UCSD-AML1 (cell line): ENCODE data around the gene OSBPL1A.

Experiments used
- DNase-seq: peaks from one replicate; lab custom pipeline; 2025; ENCODE audit not compliant: unreplicated experiment; lab: John Stamatoyannopoulos, UW

Gene OSBPL1A

DNA sequence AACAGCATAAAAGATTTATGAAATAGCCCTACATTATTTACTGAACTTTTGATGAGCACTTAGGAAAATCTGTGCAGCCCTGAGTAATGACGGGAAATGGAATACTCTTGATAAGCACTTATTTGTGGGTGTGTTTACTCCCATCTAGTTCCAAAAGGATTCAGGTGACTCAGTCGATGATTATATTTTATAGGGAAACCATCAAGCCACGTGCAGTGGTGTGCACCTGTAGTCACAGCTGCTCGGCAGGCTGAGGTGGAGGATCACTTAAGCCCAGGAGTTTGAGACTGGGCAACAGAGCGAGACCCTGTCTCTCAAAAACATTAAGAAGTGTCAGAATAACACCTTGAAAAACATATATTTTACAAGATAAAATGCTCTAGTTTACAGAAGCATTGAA, 166.9 kb downstream of the OSBPL1A start:
- DNase-seq = no peak

DNA sequence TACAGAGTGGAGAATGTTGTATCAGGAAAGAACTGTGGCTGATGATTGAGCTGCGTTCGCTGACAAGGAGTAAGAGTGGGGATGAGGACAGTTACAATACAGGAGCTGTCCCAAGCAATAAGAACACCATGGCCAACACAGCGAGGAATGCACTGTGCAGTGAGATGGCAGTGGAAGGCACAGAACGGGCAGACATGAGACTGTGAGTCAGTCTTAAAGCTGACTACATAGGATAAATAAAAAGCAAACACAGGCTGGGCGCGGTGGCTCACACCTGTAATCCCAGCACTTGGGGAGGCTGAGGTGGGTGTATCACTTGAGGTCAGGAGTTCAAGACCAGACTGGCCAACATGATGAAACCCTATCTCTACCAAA, 169.0 kb downstream of the OSBPL1A start:
- DNase-seq = no peak

DNA sequence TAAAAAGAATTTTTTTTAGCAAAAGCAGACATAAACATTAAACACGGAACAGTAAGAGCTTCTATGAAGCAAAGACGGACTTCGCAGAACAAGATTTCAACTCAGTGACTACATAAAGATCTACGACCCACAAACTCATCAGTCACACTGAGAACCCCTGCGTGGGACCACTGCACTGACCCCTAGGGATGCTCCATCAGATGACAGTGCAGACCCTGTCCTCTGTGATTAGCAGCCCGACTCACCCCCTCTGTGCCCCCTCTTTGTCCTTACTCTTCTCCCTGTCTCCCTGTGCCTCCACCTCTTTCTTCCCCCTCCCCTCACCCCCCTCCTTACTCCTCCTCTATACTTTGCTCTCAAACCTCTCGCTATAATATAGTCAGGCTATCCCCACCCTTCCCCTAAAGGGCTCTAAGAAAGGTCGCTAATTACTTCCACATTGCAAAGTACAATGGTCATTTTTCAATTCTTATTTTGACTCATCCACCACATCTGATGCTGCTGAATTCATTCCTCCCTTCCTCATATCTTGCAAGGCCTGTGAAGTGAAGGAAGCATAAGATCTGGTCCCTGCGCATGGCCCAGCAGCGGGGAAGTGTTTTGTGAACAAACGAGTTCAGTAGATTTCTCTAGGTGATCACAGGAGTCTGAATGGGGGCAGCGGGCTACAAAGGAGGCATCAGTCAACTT, 169.5 kb downstream of the OSBPL1A start:
- DNase-seq = no peak

DNA sequence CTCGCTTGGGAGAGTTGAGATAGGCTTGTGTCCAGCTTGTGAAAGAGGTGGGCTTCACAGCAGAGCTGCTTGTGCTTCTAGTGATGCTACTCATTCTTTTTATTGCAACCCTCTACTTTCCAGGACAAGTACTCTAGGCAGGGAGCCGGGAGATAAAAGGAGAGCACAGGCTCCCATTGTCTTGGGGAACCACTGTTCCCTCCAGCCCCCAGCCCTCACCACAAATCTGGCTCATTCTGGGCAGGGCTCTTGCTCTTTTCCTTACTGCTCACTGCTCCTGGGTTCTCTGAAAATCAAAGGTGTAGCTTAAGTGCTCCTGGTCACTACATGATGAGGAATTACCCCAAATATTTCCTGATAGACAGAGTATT, 177.3 kb downstream of the OSBPL1A start:
- DNase-seq = no peak

DNA sequence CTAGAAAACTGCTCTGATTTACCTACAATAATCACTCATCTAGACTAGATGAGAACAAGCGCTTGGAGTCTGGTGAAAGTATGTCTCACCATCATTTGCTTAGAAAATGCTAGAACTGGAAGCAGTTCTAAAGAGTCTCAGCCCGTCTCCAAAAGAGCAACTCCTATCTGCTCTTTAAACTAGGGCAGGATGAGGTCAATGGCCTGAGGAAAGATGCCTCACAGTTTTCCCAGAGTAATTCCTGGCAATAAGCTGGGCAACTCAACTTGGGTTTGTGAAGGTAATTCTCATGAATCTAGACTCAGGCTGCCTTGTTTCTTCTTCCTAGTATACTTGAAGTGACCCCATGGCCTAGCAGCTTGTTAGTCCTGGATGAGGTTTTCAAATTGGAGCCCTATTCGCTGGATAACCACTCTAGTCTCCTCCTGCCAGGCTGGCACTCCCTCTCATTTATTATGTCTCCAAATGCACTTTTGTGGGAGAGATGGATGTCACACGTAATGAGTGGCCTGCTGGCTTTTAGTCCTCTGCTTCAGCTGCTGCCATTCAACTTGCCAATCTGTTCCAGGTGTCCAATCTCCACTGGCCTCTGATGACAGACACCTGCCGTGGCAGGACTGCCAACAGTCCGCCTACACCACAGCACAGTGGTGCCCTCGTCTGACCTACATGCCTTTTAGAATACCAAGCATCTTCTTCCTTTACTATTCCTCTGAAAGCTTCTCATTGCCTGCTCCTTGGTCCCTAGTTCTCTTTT, 177.9 kb downstream of the OSBPL1A start:
- DNase-seq = no peak

DNA sequence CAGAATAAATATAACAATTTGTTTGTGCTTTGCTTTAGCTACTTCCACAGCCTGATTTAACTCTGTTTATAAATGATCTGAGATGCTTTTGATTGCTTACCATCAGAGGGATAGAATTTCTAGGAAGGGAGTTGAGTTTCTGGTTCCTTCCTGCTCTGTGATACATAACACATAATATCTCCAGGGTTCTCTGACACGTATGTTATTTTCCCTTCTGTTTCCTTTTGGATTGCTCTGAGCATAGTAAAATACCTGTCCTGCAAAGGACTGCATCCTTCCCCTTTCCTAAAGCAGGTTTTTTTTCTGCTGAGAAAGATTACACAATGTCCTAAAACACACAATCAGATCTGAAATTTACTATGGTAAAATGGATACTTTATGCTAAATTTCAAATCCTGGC, 182.7 kb downstream of the OSBPL1A start:
- DNase-seq = no peak

DNA sequence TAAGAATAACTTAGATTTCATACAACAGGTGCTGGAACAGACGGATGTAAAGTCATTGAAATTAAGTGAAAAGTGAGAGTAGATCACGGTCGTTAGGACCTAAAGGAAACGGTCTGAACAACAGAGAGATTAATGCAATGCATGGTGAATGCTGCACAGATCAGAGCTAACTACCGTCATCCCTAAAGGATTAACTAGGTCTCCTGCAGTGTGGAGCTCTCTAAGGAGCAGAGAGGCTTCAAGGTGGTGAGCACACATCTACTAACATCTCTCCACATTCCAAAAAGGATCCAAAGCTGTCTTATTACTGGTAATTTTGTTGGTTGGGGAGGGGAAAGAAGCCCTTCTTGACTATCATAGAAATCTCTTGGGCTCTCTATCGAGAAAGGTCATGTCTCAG, 183.5 kb downstream of the OSBPL1A start:
- no peak for DNase-seq

DNA sequence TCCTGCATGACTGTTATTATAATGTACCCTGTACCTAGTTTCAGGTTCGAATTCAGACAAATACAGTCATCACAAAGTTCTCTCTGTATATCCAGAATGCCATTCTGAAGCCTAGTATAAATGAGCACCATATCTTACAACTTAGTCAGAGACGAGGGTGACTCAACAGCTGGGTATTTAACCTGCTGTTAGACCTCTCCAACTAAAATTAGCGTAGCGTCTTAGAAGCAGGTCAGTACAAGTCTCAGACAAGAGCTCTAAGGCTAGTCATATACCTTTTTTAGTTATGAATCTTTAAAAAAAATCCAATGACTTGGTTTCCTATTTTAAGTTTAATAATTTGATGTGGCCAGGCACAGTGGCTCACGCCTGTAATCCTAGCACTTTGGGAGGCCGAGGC, 184.7 kb downstream of the OSBPL1A start:
- no peak for DNase-seq

DNA sequence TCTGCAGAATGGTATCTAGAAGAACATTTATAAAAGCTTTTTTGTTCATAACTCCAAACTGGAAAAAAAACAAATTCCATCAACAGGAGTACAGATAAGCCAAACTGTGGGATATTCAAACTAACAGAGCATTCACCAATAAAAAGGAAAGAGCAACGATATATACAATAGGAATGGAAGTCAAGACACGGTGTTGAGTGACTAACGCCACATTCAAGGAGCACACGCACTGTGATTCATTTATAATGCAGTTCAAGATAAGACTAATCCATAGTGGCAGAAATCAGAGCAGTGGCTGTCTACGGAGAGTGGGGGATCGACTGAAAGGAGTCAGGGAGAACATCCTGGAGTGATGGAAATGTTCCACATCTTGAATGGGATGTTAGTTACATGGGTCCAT, 188.1 kb downstream of the OSBPL1A start:
- no peak for DNase-seq

DNA sequence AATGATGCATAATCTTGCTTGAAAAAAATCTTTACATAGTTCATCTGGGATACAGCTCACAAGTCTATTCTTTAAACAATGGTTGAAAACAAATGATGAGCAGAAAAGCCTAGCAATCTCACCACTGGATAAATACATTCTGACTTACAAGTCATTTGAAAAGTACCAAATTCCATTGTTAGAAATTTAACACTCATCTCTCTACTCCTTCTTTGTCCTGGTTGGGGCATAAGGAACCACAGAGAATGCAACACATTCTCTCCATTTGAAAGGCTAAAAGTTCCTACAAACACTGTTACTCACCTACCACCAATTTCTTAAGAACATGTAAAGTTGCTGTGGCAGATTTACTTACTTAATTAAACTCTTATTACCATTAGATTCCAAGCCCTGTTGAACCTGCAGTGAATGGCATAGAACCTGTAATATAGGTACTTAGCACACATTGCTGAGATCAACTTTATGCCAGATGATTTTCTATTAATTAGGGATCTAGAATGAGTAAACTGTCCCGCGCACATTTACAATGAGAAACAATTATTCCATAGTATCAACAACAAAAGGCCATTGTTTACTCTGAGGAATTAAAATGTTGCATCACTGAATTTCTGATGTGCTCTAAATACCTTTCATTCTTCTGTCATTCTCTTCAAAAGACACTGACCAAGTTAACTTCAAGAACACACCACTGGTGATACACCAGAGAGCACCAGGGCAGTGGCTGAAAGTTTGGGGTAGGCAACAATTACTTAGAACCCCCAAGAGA, 189.2 kb downstream of the OSBPL1A start:
- DNase-seq = no peak

DNA sequence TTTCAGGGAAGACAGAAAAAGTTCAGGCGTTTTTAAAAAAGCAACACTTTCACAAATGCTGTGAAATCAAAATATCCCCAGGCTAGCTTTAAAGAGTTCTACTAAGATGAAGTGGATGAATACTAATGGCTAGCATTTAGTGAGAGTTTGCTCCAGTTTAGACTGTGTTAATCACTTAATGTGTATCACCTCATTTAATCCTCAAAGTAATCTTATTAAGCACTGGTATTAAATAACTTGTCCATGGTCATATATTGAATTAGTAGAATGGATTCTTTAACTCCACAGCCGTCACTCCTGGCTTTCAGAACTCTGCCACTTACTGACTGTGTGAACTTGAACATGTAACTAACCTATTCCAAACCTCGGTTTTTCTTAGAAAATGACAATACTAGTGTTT, 192.7 kb downstream of the OSBPL1A start:
- no peak for DNase-seq

DNA sequence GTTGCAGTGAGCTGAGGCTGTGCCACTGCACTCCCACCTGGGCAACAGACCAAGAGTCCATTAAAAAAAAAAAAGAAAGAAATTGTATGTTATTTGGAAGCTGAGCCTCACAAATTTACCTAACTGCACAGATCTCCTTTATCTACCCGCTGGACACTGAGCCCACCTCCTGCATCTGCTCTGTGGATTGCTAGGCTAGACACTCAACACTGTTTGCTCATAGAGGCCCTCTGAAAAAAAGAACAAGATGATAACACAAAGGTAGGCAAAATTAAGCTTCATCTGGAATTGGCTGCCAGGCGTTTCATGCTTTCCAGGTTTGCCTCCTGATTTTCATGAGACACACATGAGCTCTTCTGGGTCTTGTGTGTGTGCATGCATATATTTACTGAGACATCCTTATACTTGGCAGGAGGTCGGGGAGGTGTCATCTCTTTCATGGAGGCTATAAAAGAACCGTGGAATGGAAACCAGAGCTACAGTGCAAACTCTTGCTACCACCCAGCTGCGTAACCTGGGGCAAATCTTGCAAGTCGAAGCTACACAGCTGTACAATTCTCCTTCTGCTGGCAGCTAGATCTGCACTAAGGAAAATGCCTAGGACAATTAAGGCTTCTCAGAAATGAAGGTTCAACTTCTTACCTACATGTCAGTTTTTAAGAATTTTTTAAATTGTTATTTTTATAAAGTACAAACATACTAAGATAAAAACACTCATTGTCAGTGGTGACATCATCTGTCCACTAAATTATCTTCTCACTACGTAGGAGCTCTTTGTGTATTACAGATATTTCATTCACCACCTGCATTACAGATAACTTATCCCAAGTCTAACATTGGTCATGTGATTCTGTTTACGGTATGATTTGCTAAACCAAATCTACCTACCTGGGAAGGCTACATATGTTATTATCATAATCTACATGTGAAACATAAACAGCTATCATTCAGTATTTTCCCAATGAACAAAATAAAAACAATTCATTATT, 195.6 kb downstream of the OSBPL1A start:
- DNase-seq = no peak

DNA sequence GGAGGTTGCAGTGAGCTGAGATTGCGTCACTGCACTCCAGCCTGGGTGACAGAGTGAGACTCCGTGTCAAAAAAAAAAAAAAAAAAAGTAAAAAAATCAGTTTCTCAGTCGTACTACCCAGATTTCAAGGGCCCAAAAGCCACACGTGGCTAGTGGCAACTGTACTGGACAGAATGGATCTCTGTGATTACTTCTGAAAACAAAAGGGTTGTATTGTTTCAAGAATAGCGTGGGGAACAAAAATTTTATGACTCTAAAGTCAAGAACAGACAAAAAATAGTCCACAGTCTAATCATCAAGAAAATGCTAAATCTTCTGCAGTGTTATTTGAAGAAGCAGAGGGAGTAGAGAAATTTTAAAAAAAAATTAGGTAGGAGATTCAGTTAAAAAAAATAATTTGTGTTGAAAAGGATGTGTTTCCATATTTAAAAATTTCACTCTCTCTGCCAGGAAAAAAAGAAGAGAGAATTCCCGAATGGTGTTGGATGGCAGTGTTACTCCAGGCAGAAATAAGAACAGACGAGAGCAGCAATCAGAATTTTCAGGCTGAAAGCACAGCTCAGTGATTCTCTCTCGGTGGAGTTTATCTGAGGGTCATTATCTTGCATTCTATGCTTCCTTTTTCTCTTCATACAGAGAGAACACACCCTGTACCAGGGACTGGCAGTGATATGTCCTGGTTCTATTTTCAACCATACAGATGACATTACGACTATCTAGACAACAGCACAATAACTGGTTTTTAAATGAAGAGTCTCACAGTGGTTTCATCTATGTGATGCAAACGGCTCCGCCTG, 196.9 kb downstream of the OSBPL1A start:
- no peak for DNase-seq

DNA sequence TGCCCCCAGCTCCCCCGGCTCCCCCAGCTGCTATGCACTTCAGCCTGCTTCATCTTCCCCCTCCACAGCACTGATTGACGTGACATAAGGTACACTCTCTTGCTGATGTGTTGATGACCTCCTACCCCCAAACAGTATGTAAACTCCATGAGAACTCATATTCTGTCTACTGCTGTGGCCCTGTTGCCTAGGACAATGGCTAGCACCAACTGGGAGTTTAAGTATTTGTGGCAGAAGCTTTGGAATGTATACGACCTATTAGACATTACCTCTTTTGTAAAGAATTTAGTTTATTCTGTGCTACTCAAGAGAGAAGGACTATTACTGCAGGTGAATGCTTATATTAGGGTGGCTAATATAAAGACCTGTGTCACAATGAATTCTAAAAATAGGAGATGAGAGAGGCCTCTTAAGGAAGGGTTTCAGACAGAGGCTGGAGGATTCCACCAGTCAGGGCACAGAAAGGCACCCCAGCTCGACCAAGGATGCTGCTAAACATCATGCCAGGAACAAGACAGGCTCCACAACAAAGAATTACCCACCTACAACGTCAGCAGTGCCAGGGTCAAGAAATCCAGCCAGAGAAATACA, 198.2 kb downstream of the OSBPL1A start:
- DNase-seq = no peak

DNA sequence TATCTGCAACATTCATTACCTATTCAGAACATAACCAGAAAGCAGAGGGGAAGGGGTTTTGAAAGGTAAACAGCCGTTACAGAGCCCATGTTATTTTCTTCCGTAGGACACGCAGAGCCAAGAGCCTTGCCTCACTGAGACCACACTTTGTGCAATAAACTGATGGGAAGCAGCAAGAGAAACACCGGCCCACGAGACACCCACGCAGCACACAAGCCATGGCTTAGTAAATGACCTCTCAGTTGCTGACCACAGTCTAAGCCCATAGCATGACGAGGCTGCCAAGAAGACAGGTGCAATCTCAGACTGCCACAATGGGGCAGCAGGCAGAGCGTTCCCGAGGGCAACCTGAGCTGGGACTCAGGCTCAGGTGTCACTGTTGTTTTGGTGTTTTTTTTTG, 199.2 kb downstream of the OSBPL1A start:
- no peak for DNase-seq

DNA sequence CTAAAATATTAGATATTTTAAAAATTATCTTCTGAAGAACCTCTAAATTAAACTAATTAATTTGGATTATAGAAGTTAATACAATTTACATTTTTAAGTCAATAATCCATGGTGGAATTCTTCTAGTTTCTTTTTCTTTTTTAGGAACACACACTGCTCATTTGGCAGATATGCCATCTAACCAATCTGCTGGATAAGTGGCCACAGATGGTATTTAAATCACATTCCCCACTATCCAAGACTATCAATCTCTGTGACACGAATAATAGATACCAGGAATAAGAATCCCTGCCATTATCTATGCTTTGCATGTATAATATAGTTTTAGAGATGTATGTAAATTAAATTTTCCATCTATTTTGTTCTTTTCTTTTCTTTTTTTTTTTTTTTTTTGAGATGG, 200.2 kb downstream of the OSBPL1A start:
- DNase-seq = no peak

DNA sequence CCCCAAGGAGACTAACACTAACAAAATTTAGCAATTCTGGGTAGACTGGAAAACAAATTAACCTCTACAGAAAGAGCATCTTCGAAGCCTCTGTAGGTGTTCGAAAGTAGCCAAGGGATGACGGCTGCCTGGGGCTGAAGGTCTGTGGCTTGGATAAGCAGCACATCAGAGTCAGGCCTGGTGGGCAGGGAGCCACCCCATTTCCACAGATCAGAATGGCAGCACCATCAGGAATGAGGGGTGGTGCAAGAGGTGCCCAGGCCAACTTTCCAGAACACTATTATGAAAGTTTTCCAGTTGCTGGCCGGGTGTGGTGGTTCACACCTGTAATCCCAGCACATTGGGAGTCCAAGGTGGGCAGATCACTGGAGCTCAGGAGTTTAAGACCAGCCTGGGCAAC, 200.9 kb downstream of the OSBPL1A start:
- DNase-seq = no peak

DNA sequence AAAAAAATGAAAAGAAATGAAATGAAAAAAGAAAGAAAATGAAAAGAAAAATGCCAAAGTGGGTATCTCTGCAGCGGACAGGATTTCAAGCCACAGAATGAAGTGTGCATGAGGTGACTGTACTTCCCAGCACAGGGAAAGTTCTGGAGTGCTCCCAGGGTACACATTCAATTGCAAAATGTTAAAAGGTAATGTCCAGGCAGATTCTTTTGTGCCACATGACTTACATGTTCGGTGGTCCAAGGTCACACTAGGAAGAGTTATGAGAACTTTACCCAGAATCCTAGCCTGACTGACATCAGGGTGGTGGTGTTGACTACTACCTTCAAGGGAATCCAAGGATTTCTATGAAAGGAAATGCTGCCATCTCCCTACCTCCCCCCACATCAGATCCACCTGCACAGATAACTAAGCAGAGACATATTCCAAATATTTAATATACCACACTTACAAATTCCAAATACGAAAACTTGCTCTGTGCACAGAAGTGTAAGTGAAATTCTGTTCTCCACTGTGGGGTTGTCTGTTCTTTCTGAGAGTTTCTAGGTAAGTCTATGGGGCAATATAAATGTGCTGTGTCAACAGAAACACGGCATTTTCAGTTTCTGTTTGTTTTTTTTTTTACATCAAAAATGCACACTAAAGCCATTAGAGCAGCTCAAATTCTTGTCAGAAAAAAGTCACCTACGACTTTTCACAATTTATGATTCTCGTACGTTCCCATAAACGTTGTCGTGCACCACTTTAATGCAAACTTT, 202.1 kb downstream of the OSBPL1A start:
- no peak for DNase-seq

DNA sequence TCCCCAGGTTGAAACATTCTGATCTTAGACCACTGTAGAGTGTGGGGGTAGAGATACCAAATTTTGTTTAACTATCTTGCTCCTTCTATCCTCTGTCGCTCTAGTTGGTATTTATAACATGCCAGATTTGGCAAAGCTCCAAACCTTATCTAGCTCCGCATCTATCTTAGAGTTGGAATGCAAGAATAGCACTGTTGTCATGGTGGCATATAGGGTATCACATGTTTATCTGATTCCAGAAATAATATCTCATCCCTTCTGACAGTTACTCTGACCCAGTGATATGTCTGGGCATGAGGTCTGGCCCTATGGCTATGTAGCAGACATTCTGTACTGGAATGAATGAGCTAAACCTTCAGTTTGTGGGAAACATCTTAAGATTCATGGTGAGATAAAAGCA, 207.0 kb downstream of the OSBPL1A start:
- DNase-seq = no peak
